Upper lobe of left lung (tissue), 4 donors: Measurements from ENCODE around the gene RBKS.
A peak's percentile ranks its signal among the peaks of the same experiment; 100 is the strongest.

Experiments used
- CTCF ChIP-seq, 6 experiments: fragments of 450-650 bp in 4 of 6; fragments of 200-600 bp in 2 of 6; sonication (generic) in 2 of 6; IDR thresholded peaks; one replicate each; pipeline ENCODE4 v1.5.1; 2016 to 2019; ENCODE audit warnings: antibody characterized with exemption in 6 of 6
- EP300 ChIP-seq, 4 donors: sonication (generic); formaldehyde crosslinking; IDR thresholded peaks; one replicate each; pipeline ENCODE4 v1.5.1; 2017; ENCODE audit warnings: antibody characterized with exemption in 4 of 4, control low read depth in 2 of 4
- POLR2A ChIP-seq, 4 donors: fragments of 450-650 bp; IDR thresholded peaks; one replicate each; pipeline ENCODE4 v1.5.1; 2016 to 2017; ENCODE audit warnings: antibody characterized with exemption in 4 of 4, mild to moderate bottlenecking in 2 of 4
- POLR2AphosphoS5 ChIP-seq, 2 donors: sonication (generic); formaldehyde crosslinking; IDR thresholded peaks; one replicate each; pipeline ENCODE4 v1.5.1; 2017; ENCODE audit warnings: antibody characterized with exemption in 2 of 2

- TF ChIP-seq POLR2A (IDR thresholded peaks at IDR 0.05) (peak in 1 of 4 donors; percentile 25), CTCF (IDR thresholded peaks at IDR 0.05) (no peak), POLR2AphosphoS5 (IDR thresholded peaks at IDR 0.05) (peak in 1 of 2 donors; percentile 22), EP300 (IDR thresholded peaks at IDR 0.05) (no peak)
Observed at GRCh38 chr2:27756544-27757498, 133.4 kb downstream of the RBKS start.
